T-helper 2 cell treated with Interferon-gamma antibody and Interleukin-4, amounts not matched to agents 5 μg/mL and 100 μg/mL, for 36 hours (primary cell): ENCODE measurements around the gene NAV2.

Experiments used
- DNase-seq: peaks from one replicate; pipeline ENCODE4 v3.0.0; 2021; ENCODE audit warnings: low spot score
- H3K27ac Mint-ChIP-seq: one replicate; pipeline ENCODE4 v1.8.0; 2021; ENCODE audit warnings: mild to moderate bottlenecking, mixed read lengths
- H3K27me3 Mint-ChIP-seq: one replicate; pipeline ENCODE4 v1.8.0; 2021; ENCODE audit warnings: low read depth, mixed read lengths
- H3K36me3 Mint-ChIP-seq: one replicate; pipeline ENCODE4 v1.8.0; 2021; ENCODE audit warnings: low read depth, mixed read lengths
- H3K4me1 Mint-ChIP-seq: one replicate; pipeline ENCODE4 v1.8.0; 2021; ENCODE audit warnings: low read depth, mixed read lengths
- H3K4me3 Mint-ChIP-seq: one replicate; pipeline ENCODE4 v1.8.0; 2022; ENCODE audit warnings: mild to moderate bottlenecking, moderate library complexity, mixed read lengths
- H3K9me3 Mint-ChIP-seq: one replicate; pipeline ENCODE4 v1.8.0; 2021; ENCODE audit warnings: mixed read lengths

NAV2 gene

DNA sequence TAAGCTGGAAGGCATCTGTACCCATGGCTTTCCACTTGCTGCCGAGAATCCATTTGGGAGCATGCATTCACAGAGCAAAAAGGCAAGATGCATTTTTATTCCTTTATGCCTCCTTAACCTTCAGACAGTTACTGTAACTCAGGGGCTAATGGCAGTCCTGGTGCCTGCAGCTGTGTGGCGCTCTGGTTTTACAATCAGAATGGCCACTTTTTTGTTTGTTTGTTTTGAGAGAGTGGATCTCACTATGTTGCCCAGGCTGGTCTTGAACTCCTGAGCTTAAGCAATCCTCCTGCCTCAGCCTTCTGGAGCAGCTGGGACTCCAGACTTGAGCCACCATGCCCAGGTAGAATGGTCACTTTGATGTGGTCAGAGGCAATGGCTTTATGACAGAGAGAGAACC is 101.8 kb downstream of the NAV2 start:
- H3K4me3 Mint-ChIP-seq: no peak overlapping the region
- no peak overlapping the region for H3K27ac Mint-ChIP-seq
- DNase-seq: no peak
- no peaks in the 10 kb centered on the region for H3K27me3 Mint-ChIP-seq
- no peaks in the 10 kb centered on the region for H3K36me3 Mint-ChIP-seq
- no peaks in the 10 kb centered on the region for H3K4me1 Mint-ChIP-seq
- H3K9me3 Mint-ChIP-seq: no peaks in the 10 kb centered on the region

DNA sequence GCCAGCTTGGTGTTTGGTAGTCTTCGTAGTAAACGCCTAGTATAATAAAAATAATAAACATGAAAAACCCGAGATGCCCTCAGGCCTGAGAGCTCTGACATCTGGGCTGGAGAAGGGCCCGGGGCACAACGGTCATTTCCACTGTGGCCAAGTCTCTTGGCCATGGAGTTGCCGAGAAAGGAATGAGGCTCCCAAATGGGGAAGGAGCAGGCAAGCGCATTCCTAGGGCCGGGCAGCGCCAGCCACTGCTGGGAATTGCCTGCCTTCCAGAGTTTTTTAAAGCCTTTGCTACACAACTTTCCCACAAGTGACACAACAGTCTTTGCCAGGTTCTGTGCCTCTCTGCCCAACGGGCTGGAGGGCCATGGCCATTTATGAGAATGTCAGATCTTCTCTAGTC is 103.4 kb downstream of the NAV2 start:
- Mint-ChIP-seq H3K27ac (no peak overlapping the region), H3K9me3 (no peaks in the 10 kb centered on the region), H3K4me3 (no peak overlapping the region), H3K4me1 (no peaks in the 10 kb centered on the region), H3K36me3 (no peaks in the 10 kb centered on the region), H3K27me3 (no peaks in the 10 kb centered on the region)
- DNase-seq: no peak

DNA sequence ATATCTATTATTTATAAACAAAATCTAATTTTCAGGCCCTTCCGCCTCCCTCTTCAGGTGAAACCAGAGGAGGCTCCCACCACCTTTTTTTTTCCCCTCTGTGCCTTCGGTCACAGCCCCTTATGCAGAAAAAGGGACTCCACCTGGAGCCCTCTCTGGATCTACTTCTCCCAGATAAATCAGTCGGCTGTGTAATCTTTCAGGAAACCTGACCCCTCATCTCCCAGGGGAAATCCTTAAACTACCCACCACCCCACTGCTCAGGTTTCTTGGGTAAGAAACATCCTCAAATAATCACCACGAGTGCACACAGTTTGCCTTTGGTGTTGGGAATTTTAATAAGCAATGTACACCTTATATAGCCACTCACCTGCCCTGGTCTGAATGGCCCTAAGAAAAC is 104.2 kb downstream of the NAV2 start:
- Mint-ChIP-seq H3K4me1 (no peaks in the 10 kb centered on the region), H3K9me3 (no peaks in the 10 kb centered on the region), H3K4me3 (no peak overlapping the region), H3K27ac (no peak overlapping the region), H3K36me3 (no peaks in the 10 kb centered on the region), H3K27me3 (no peaks in the 10 kb centered on the region)
- no peak for DNase-seq

DNA sequence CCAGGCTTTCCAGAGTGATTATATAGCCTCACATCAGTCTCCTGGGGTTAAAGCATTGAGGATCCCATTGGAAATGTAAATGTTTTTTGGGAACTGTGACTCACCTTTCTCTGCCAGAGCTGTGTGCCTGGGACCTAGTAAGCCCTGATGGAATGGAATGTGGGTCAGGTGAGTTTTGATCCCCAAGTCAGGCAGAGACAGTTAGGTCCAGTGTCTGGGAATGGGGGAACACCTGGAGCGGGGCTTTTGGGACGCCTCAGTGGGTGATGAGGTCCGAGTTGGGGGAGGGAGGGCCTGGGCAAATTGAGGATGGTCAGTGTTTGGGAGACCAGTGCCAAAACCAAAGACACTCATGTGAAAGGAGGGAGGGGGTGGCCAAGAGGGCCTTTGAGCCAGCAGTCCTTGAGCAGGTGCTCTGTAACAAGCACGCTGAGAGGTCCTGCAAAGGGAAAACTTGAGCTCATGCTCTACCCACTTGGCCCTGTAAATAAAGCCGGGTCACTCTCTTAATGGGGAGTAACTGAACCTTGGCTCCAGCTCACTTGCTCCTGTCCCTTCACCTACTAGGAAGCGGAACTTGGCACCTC is 104.7 kb downstream of the NAV2 start:
- no peaks in the 10 kb centered on the region for H3K4me1 Mint-ChIP-seq
- H3K4me3 Mint-ChIP-seq: no peak overlapping the region
- DNase-seq: no peak
- no peaks in the 10 kb centered on the region for H3K9me3 Mint-ChIP-seq
- H3K36me3 Mint-ChIP-seq: no peaks in the 10 kb centered on the region
- no peak overlapping the region for H3K27ac Mint-ChIP-seq
- H3K27me3 Mint-ChIP-seq: no peaks in the 10 kb centered on the region

DNA sequence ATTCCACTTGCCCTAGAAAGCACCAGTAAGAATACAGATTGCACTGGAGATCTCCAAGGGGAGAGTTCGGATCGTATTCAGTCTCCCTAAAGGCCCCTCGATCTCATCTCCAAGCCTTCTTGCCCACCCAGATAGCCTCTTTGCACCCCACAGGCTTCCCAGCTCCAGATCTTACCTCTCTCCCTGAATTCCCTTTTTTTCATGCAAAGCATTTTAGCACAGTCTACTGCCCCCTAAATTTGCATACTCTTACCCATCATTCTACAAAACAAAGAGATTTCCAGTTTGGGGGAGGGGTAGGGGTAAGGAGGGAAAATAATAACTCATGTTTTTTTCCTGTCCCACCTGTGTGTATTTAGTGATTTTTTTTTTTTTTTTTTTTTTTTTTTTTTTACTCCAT is 105.2 kb downstream of the NAV2 start:
- Mint-ChIP-seq H3K4me3 (no peak overlapping the region), H3K9me3 (no peaks in the 10 kb centered on the region), H3K27ac (no peak overlapping the region), H3K36me3 (no peaks in the 10 kb centered on the region), H3K27me3 (no peaks in the 10 kb centered on the region), H3K4me1 (no peaks in the 10 kb centered on the region)
- DNase-seq: no peak

DNA sequence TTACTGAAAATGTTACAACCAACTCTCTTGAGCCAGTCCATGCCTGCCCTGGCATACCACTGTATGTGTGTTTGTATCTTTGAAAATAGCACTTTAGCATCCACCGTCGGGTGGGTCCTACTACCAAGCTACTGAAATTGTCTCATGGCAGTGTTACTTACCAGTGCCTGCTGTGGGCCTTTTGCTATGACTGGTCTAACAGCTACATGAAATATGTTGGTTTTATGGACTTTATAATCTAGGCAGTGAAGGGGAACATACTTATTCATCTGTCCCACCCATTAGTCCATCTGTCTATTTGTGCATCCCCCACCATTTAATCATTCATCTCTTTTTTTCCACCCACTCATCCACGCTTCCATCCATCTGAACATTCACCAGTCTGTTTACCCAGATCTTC is 106.0 kb downstream of the NAV2 start:
- Mint-ChIP-seq H3K36me3 (no peaks in the 10 kb centered on the region), H3K27ac (no peak overlapping the region), H3K4me1 (no peaks in the 10 kb centered on the region), H3K4me3 (no peak overlapping the region), H3K9me3 (no peaks in the 10 kb centered on the region), H3K27me3 (no peaks in the 10 kb centered on the region)
- DNase-seq: no peak

DNA sequence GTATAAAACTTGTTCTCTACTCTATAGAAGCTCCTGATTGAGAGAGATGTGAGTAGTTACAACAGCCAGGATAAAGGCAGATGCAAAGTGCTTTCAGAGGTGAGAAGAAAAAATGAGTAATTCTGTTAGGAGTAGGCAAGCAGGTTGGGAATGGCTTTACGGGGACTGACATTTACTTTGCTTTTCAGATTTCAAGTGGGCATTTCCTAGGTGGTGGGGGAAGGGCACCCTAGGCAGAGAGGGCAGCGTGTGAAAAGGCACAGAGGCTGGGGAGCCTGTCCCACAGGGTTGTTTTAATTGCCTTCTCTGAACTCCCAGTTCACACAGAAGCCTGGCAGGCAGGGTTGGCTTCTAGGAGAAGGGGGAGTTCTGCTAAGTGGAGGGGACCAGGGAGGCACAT is 106.5 kb downstream of the NAV2 start:
- no peaks in the 10 kb centered on the region for H3K4me1 Mint-ChIP-seq
- no peak for DNase-seq
- H3K27ac Mint-ChIP-seq: no peak overlapping the region
- no peaks in the 10 kb centered on the region for H3K27me3 Mint-ChIP-seq
- no peak overlapping the region for H3K4me3 Mint-ChIP-seq
- no peaks in the 10 kb centered on the region for H3K36me3 Mint-ChIP-seq
- H3K9me3 Mint-ChIP-seq: no peaks in the 10 kb centered on the region

DNA sequence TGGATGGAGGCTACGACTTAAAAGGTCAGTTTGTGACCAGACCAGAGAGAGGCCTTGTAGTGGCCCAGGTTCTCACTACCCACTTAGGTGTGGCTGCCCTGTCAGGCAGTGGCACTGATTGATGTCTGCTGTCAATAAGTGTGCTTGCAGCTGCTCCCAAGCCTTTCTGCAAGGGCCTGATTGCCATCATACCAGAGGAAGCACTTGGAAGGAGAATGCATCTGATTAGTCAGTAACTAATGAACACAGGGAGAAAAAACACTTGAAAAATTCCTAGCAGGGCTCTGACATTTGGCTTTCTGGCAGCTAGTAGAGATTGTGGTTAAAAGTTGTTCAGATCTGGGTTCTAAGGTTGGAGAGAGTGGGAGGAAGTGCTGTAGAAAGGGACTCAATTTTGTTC is 107.5 kb downstream of the NAV2 start:
- H3K4me3 Mint-ChIP-seq: no peak overlapping the region
- H3K4me1 Mint-ChIP-seq: no peaks in the 10 kb centered on the region
- no peak for DNase-seq
- H3K27me3 Mint-ChIP-seq: no peaks in the 10 kb centered on the region
- H3K36me3 Mint-ChIP-seq: no peaks in the 10 kb centered on the region
- no peaks in the 10 kb centered on the region for H3K9me3 Mint-ChIP-seq
- H3K27ac Mint-ChIP-seq: no peak overlapping the region

DNA sequence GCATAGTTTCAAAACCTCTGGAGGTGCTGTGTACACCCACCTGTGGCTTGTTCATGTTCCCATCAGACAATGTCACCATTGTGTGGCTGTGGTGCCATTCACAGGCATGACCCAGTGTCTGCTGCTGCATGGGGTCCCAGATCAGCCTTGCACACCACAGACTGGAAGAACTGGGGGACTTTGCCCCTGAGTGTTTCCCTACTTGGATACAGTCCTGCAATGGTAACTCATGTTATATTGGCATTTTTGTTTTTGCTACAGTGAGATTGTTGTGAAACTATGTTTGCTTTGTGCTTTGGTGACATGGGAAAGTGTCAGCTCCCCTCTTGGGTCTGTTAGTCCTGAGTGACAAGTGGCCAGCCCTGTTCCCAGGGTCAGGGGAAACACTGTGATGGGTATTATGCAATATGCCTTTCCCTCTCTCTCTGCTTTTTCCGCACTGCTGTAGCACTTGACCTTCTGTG is 108.8 kb downstream of the NAV2 start:
- Mint-ChIP-seq H3K36me3 (no peaks in the 10 kb centered on the region), H3K4me3 (no peak overlapping the region), H3K27ac (no peak overlapping the region), H3K9me3 (no peaks in the 10 kb centered on the region), H3K27me3 (no peaks in the 10 kb centered on the region), H3K4me1 (no peaks in the 10 kb centered on the region)
- no peak for DNase-seq

DNA sequence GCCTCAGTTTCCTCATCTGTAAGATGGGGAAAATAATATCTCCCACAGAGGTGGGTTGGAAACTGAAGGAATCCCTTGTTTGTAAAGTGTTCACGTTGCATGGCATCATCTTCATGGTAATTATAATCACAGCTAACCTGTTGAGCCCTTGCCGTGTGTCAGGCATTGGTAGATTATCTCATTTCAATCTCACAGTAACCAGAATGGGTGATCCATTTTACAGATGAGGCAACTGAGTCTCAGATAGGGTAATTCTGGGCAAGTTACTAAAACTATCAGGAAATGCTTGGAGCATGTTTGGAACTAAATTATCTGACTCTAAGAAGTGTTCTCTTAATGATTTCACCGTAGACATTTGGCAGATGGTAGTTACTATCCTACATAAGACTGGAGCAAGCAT is 109.4 kb downstream of the NAV2 start:
- DNase-seq: no peak
- H3K36me3 Mint-ChIP-seq: no peaks in the 10 kb centered on the region
- no peak overlapping the region for H3K27ac Mint-ChIP-seq
- H3K4me1 Mint-ChIP-seq: no peaks in the 10 kb centered on the region
- H3K27me3 Mint-ChIP-seq: no peaks in the 10 kb centered on the region
- no peak overlapping the region for H3K4me3 Mint-ChIP-seq
- H3K9me3 Mint-ChIP-seq: no peaks in the 10 kb centered on the region

DNA sequence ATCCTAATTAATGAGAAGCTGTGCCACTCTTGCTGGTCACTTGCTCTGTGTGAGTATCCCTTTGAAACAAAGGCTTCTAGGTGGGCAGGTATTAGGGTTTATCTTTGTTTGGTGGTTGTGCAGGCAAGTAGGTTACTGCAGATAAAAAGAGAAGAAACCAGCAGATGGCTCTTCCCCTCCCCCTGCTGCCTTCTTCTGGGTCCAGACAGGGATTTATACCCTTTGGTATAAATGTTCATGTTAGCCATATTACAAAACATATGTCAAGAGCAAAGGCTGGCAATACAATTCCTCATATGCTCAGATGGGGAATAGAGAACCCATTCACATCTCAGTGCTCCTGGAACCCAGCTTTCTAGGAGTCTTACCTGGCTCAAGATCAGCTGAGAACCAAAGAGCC is 109.9 kb downstream of the NAV2 start:
- no peak for DNase-seq
- Mint-ChIP-seq H3K27me3 (no peaks in the 10 kb centered on the region), H3K4me1 (no peaks in the 10 kb centered on the region), H3K4me3 (no peak overlapping the region), H3K36me3 (no peaks in the 10 kb centered on the region), H3K9me3 (no peaks in the 10 kb centered on the region), H3K27ac (no peak overlapping the region)

DNA sequence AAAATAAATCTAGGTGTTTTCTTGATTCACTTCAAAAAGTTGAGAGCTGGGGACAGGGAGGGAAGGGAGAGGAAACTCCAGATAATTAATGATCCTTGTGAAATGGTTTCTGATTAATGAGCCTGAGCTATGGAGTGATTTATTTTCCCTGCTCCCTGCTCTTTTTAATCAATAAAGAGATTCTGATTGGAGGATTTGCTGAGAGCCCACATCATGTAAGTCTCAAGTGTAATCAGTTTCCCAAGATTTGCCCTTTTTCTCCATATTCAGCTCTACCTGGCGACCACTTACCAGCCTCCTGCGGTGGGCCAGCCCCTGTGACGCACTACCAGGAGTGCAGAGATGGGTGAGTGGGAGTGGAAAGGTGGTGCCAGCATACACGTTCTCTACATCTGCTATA is 114.0 kb downstream of the NAV2 start:
- H3K4me3 Mint-ChIP-seq: no peak overlapping the region
- H3K36me3 Mint-ChIP-seq: no peaks in the 10 kb centered on the region
- H3K4me1 Mint-ChIP-seq: no peaks in the 10 kb centered on the region
- no peaks in the 10 kb centered on the region for H3K9me3 Mint-ChIP-seq
- DNase-seq: no peak
- no peak overlapping the region for H3K27ac Mint-ChIP-seq
- H3K27me3 Mint-ChIP-seq: no peaks in the 10 kb centered on the region

DNA sequence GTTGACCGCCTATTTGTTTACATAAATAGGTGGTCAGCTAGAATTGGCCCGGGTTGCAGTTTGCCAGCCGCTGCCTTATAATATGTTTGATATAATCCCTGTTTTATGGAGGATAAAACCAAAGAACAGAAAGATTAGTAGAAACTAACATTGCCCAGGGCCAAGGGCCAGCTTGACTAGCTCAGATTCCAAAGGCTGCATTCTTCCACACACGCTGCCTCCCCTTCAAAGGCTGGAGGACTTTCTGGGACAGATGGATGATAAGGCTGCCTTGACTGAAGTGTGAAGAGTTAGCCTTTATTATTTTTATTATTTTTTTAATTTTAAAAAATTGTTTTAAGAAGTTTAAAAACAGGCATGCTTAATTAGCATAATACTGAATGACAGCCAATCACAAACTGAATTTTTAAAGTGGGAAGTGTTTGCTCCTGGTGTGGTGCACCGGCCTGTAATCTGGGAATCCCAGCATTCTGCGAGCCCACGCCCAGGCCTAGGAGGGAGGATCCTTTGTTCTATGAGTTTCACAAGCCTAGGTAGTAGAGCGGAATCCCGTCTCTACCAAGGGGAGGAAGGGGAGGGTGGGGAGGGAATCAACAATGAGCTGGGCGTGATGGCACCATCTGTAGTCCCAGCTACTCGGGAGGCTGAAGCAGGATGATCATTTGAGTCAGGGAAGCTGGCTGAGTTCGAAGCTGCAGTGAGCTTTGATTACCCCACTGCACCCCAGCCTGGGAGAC is 114.9 kb downstream of the NAV2 start:
- Mint-ChIP-seq H3K27ac (peak overlapping the region; percentile 24), H3K4me3 (no peak overlapping the region), H3K9me3 (no peaks in the 10 kb centered on the region), H3K27me3 (no peaks in the 10 kb centered on the region), H3K36me3 (no peaks in the 10 kb centered on the region), H3K4me1 (no peaks in the 10 kb centered on the region)
- DNase-seq: no peak

DNA sequence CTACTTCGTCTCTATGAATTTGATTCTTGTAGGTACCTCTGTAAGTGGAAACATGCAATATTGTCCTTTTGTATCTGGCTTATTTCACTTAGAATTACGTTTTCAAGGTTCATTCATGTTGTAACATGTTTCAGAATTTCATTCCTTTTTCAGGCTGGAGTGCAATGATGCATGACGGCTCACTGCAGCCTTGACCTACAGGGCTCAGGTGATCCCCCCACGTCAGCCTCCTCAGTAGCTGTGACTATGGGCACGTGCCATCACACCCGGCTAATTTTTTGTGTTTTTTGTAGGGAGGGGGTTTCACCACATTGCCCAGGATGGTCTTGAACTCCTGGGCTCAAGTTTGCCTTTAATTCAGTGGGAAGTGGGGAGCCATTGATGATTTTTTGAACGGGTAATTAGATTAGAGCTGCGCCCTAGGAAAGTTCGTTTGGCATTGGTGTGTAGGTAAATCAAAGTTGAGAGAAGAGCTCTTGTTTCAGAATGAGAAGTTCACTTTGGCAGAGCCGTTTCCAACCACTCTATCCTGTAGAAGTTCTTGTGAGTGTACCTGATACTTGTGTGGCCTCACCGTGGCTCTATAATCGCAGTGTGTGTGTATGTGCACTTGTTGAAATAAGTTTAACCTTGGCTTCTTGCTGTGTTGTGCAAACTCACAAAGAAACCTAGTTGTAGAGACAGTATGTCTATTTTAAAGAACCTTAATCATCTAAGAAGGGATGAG is 115.9 kb downstream of the NAV2 start:
- Mint-ChIP-seq H3K36me3 (no peaks in the 10 kb centered on the region), H3K27ac (no peak overlapping the region), H3K4me3 (no peak overlapping the region)

More for the DNA sequence above, 115.9 kb downstream of the NAV2 start:
- no peaks in the 10 kb centered on the region for H3K9me3 Mint-ChIP-seq
- no peaks in the 10 kb centered on the region for H3K27me3 Mint-ChIP-seq
- DNase-seq: no peak
- no peaks in the 10 kb centered on the region for H3K4me1 Mint-ChIP-seq
